HG03378 (cell line): Measurements from ENCODE around the gene PNP.
A peak's percentile ranks its signal among the peaks of the same experiment; 100 is the strongest.
"Not testable (repeated sequence)": the region's sequence is repeated elsewhere in the genome, so short reads cannot be mapped to it uniquely, and the experiment has no call there.

Experiments used
- ATAC-seq: cut with Tn5 transposase; IDR thresholded peaks from one replicate; pipeline ENCODE4 v1.9.1; 2021; ENCODE audit warnings: mild to moderate bottlenecking, moderate library complexity; ENCODE audit not compliant: unreplicated experiment

Gene PNP

DNA sequence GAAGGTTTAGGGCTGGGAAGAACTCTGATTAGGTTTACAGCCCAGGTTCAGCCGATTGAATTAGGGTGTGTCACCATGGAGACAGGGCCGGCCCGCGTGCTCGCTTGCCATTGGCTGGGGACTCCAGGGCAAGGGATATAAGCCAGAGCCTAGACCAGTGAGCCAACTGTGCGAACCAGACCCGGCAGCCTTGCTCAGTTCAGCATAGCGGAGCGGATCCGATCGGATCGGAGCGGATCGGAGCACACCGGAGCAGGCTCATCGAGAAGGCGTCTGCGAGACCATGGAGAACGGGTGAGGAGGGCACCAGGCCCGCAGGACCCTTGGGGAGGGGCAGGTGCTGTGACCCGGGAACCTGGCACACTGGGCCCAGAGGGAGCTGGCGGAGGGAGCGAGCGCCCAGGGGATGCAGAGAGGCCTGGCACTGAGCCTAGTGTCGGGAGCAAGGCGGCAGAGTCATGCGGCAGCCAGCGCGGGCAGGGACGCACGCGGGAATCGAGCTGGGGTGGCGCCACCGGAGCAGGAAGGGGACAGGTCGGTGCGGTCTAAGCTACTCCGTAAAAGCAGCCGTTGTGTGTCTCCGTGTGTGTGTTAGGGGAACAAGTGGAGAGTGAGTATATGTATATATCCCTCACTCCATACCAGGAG is at the start of gene PNP:
PNP (plus strand) TSS at position 165 of the 648 bp plus-strand sequence; CDS start at position 284, 119 bp downstream.
- peak; percentile 91 for ATAC-seq

GRCh38 chr14:20419419-20419818 is 49.8 kb upstream of the PNP start:
- ATAC-seq, result no peak

- no peak for ATAC-seq
Observed at GRCh38 chr14:20421267-20421666, 47.9 kb upstream of the PNP start.

DNA sequence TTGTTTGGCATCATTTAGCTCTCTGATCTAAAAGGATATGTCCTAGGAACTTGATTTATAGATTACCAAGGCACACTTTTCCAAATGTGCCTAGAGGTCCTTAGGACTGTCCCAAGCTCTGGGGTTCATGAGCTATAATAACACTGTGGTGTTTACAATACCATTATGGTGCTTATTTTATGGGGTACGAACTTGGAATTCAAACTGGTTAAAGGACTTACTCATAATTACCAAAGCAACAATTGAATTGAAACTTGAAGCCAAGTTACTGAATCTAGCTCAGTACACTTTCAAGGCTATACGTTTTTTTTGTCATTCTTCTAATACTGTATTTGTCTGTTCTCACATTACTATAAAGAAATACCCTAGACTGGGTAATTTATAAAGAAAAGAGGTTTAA is 46.3 kb upstream of the PNP start:
- no peak for ATAC-seq

DNA sequence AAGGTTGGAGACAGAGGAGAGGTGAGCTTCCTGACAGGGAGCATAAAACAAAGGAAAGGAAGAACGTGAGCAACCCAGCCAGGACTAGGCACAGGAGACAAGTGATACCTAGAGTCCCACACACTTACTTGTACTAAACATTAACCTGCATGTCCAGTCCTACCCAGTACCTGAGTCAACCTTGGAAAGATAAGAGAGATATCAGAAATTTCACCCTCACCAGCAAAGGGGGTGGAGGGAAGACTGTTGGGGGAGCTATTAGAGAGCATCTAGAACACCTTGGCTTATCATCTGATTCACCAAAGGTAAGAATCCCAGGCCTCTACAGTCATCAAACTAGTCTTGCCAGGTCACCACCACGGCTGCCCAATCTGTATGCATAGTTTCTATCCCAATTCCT is 44.4 kb upstream of the PNP start:
- no peak for ATAC-seq

- ATAC-seq, result peak; percentile 78
Observed at GRCh38 chr14:20427231-20428009, 41.8 kb upstream of the PNP start.

- ATAC-seq, result peak; percentile 30
Observed at GRCh38 chr14:20428010-20428365, 41.2 kb upstream of the PNP start.

DNA sequence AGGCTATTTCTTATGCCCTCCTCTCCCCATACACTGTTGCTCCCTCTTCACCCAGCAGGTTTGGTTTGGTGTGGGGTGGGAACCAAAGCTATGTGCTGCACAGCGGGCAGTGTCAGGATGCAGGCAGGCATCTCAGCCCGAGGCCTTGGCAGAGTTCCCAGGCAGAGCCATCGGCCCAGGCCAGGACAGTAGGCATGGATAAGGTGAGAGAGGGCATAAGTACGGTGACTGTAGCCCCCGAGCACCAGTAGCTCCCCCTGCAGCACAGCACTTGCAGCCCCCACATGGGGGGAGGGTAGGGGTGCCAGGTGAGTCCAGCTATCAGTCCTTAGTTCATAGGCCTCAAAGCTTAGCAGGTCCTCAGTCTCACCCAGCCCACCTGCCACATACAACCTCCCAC is 40.4 kb upstream of the PNP start:
- no peak for ATAC-seq

GRCh38 chr14:20429801-20430669 is 39.2 kb upstream of the PNP start:
- ATAC-seq, result no peak

GRCh38 chr14:20434701-20435581 is 34.3 kb upstream of the PNP start:
- no peak for ATAC-seq

DNA sequence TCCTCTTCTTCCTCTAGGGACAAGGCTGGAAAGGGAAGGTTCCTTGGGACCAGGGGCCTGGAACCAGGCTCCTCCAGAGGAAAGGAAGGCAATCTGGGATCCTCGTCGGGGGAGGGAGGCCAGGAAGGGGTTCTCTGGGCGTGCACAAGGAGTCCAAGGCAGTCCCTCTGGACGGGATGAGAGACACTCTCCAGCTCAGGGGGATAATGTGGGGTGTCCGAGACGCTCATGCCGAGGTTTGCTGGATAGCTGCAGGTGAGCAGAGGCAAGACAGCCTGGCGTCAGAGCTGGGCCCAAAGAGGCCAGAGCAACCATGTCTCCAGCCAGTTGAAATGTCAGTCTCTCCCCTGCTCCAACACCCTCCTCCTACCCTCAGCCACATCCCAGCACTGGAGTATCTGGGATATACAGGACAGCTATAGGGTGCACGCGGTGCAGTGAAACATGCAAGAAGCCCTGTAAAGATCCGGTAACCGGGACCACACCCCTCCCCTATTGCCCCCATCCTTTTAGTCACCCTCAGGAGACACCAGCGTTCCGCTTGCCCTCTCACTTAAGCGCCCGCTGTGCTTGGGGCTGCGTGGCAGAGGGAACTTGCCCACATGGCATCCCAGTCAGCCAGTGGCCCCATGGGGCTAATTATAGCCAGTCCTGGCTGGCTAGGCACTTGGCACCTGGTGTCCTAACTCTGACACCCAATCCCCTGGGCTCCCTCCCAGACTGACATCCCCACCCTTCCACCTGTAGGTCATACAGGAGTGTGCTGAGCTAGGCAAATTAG is 33.4 kb upstream of the PNP start, which contains the start of gene KLHL33:
KLHL33 (minus strand) TSS at position 585 of the 781 bp plus-strand sequence; CDS start at position 230, 355 bp downstream.
- no peak for ATAC-seq

GRCh38 chr14:20436363-20436755 is 32.8 kb upstream of the PNP start:
- no peak for ATAC-seq

DNA sequence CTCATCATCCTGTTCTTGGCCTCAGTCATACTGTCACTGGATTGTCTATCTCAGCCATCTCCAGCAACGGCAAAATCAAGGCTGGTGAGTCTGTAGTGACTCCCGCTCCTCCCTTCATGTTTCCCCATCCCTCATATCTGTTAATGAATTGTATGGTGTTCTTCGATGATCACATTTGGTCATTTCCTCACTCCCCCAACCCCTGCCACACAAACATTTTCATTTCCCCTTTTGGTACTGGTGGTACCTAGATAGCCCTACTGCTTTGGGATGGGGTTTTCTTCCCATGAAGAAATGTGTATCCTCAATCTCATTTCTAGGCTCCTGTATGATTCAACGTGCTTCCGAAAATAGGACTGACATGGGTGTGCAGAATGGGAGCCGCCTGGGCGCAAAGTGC is 30.5 kb upstream of the PNP start:
- ATAC-seq, result no peak

GRCh38 chr14:20440465-20440864 is 28.7 kb upstream of the PNP start:
- ATAC-seq, result no peak

- peak; percentile 72 for ATAC-seq
Observed at GRCh38 chr14:20440882-20441281, 28.3 kb upstream of the PNP start.

DNA sequence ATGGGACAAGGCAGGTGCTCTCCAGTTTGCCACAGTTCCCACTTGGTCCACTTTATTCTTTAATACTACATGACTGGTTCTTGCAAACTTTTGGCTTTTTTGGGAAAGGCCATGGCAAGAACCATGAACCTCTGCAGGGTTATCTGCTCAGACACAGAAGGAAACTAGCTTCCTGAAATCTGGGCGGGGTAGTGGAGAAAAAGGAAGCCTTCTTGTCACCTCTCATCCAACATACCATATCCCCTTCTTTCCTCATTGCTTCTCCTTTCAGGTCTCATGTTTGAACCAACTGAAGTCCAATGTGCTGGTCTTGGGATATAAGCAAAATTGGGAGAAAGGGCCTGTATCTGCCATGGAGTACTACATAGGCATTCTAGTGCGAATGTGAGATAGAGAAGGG is 27.7 kb upstream of the PNP start:
- no peak for ATAC-seq

GRCh38 chr14:20443650-20444049 is 25.6 kb upstream of the PNP start:
- not testable (repeated sequence) for ATAC-seq

DNA sequence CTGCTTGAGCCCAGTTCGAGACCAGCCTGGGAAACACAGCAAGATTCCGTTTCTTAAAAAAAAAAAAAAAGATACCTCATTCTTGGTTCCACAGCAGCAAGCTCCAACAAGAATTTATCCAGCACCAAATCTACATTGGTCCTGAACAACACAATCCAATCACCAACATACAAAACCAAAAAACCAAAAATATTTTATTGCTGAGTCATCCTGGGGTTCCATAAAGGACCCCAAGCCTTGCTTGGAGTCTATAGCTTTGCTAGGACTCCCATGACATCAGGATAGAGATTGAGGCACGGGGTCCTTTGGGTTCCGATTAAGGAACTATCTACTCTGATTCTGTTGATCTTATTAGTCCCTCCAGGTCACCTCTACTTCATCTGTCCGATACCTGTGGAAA is 22.3 kb upstream of the PNP start:
- no peak for ATAC-seq

DNA sequence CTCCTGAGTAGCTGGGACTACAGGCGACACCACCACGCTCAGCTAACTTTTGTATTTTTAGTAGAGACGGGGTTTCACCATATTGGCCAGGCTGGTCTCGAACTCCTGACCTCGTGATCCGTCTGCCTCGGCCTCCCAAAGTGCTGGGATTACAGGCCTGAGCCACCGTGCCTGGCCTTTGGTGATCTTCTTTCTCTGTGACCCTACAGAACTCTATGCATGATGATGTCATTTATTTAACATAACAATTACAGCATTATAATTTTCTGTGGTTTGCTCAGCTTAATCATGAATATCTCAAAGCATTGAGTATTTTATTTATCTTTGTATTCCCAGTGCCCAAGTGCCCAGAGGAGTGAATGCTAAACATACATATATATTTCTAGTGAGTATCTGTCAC is 16.4 kb upstream of the PNP start:
- not testable (repeated sequence) for ATAC-seq
